ENCODE results near the gene GARNL3. TPM values are rescaled to one million over a fixed set of nuclear protein-coding genes. Genes with fewer than 3 reads are reported as not detected.
A peak's percentile ranks its signal among the peaks of the same experiment; 100 is the strongest.

GARNL3 gene
- total RNA-seq, 1 donor from 2014 or later: 5.4 TPM

DNA sequence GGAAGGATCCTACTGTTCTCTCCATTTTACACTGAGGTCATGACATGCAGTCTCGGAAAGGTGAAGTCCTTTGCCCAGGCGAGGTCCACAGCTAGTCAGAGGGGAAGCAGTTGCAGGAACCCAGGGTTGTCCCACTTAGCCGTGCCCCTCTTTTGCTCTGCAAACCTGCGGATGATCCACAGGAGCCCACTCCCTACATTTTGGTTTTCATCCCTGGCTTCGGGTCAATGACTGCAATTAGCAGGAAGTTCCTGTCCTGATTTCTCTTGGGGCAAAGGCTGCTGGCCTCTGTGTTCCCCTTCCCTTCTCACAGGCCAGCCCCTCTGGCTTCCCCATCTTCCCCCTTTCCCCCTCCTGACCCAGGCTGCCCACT lies 133.7 kb downstream of the GARNL3 start:
- Histone ChIP-seq H3K4me3 (ENCODE audit: insufficient read depth, low read depth, low read length) (peak overlapping the region; percentile 55), H4K20me1 (ENCODE audit: insufficient read depth, low read length) (peaks cover 16% of the 10 kb centered on the region), H3K36me3 (ENCODE audit: insufficient read depth, low read length) (no peaks in the 10 kb centered on the region), H3K9me3 (ENCODE audit: insufficient read depth, low read depth, low read length) (no peaks in the 10 kb centered on the region), H3K9ac (ENCODE audit: low read length) (peak overlapping the region; percentile 74), H3K27me3 (ENCODE audit: insufficient read depth, low read length) (peaks cover 18% of the 10 kb centered on the region), H2AFZ (ENCODE audit: low read depth, low read length) (peak overlapping the region; percentile 75), H3K4me1 (ENCODE audit: insufficient read depth, low read length) (peaks cover 10% of the 10 kb centered on the region), H3K79me2 (ENCODE audit: insufficient read depth, low read length) (peaks cover 15% of the 10 kb centered on the region), H3K4me2 (ENCODE audit: low read length) (peak overlapping the region; percentile 86), H3K27ac (ENCODE audit: low read depth, low read length) (no peak overlapping the region)
- Mint-ChIP-seq H3K4me1 (ENCODE audit: low read depth, unreplicated experiment) (peaks cover 5% of the 10 kb centered on the region), H3K36me3 (ENCODE audit: low read depth, unreplicated experiment) (peaks cover 3% of the 10 kb centered on the region), H3K9me3 (ENCODE audit: unreplicated experiment) (no peaks in the 10 kb centered on the region), H3K27ac (ENCODE audit: unreplicated experiment) (no peak overlapping the region), H3K4me3 (ENCODE audit: unreplicated experiment) (peak overlapping the region; percentile 80), H3K27me3 (ENCODE audit: low read depth, unreplicated experiment) (no peaks in the 10 kb centered on the region)
- FAIRE-seq (no peak), DNase-seq (ENCODE audit: low read depth) (no peak)
- TF ChIP-seq, protein P1, sequence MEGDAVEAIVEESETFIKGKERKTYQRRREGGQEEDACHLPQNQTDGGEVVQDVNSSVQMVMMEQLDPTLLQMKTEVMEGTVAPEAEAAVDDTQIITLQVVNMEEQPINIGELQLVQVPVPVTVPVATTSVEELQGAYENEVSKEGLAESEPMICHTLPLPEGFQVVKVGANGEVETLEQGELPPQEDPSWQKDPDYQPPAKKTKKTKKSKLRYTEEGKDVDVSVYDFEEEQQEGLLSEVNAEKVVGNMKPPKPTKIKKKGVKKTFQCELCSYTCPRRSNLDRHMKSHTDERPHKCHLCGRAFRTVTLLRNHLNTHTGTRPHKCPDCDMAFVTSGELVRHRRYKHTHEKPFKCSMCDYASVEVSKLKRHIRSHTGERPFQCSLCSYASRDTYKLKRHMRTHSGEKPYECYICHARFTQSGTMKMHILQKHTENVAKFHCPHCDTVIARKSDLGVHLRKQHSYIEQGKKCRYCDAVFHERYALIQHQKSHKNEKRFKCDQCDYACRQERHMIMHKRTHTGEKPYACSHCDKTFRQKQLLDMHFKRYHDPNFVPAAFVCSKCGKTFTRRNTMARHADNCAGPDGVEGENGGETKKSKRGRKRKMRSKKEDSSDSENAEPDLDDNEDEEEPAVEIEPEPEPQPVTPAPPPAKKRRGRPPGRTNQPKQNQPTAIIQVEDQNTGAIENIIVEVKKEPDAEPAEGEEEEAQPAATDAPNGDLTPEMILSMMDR (IDR thresholded peaks at IDR 0.05; ENCODE audit: insufficient read depth, low read depth, low read length): no peak
- TF ChIP-seq EZH2 (IDR thresholded peaks at IDR 0.05; ENCODE audit: insufficient read depth, low read length): no peak

DNA sequence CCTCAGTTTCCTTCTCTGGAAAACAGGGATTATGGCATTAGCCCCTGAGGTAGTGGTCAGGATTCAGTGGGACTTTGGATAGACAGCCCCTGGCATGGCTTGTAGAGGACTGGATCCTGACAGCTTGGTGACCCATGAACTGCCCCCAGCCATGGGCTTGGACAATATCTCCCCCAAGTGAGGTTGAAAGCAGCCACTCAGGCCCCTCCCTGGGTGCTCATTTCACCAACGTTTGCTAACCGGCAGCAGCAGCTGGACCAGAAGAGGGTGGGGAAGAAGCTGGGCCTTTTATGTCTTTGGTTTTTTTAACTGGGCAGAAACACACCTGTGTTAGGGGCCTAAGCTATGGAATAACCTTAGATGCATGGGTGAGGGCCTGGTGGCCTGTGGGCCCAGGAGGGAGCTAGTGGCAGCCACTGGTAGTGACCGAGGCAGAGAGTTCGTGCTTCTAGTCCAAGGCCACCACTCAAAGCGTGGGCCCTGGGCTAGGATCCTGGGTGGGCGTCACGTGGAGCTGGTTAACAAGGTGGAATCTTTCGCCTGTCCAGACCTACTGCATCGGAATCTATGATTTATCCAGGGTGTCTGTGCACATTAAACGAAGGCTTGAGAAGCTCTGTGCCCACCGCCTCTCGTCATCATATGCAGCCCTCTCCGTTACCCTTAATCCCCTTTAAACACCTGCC lies 134.3 kb downstream of the GARNL3 start:
- Mint-ChIP-seq H3K4me1 (ENCODE audit: low read depth, unreplicated experiment) (peaks cover 2% of the 10 kb centered on the region), H3K36me3 (ENCODE audit: low read depth, unreplicated experiment) (peaks cover 3% of the 10 kb centered on the region), H3K27me3 (ENCODE audit: low read depth, unreplicated experiment) (no peaks in the 10 kb centered on the region), H3K9me3 (ENCODE audit: unreplicated experiment) (no peaks in the 10 kb centered on the region), H3K4me3 (ENCODE audit: unreplicated experiment) (peak overlapping the region; percentile 80), H3K27ac (ENCODE audit: unreplicated experiment) (no peak overlapping the region)
- peak overlapping the region; percentile 74 for H3K9ac ChIP-seq (ENCODE audit: low read length)
- no peak overlapping the region for H3K27ac ChIP-seq (ENCODE audit: low read depth, low read length)
- FAIRE-seq: no peak
- H3K4me1 ChIP-seq (ENCODE audit: insufficient read depth, low read length): peaks cover 10% of the 10 kb centered on the region
- H2AFZ ChIP-seq (ENCODE audit: low read depth, low read length): no peak overlapping the region
- H3K4me2 ChIP-seq (ENCODE audit: low read length): peak overlapping the region; percentile 86
- peaks cover 16% of the 10 kb centered on the region for H4K20me1 ChIP-seq (ENCODE audit: insufficient read depth, low read length)
- no peak for TF ChIP-seq EZH2 (IDR thresholded peaks at IDR 0.05; ENCODE audit: insufficient read depth, low read length)
- TF ChIP-seq, protein P1 (IDR thresholded peaks at IDR 0.05; ENCODE audit: insufficient read depth, low read depth, low read length): no peak
- no peaks in the 10 kb centered on the region for H3K36me3 ChIP-seq (ENCODE audit: insufficient read depth, low read length)
- peaks cover 15% of the 10 kb centered on the region for H3K79me2 ChIP-seq (ENCODE audit: insufficient read depth, low read length)
- no peak for DNase-seq (ENCODE audit: low read depth)
- H3K4me3 ChIP-seq (ENCODE audit: insufficient read depth, low read depth, low read length): no peak overlapping the region
- H3K9me3 ChIP-seq (ENCODE audit: insufficient read depth, low read depth, low read length): no peaks in the 10 kb centered on the region
- H3K27me3 ChIP-seq (ENCODE audit: insufficient read depth, low read length): peaks cover 18% of the 10 kb centered on the region

DNA sequence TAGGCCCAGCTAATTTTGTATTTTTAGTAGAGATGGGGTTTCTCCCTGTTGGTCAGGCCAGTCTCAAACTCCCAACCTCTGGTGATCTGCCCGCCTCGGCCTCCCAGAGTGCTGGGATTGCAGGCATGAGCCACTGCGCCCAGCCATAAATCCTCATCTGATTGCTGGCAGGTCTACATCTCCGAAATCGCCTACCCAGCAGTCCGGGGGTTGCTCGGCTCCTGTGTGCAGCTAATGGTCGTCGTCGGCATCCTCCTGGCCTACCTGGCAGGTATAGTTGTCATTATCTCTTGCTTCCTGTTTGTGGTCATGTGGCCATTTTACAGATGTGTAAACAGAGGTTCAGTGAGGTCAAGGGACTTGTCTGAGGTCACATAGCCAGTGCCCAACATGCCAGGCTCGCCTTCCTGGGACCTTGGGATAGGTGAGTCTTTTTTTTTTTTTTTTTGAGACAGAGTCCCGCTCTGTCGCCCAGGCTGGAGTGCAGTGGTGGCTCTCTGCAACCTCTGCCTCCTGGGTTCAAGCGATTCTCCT lies 135.2 kb downstream of the GARNL3 start:
- no peaks in the 10 kb centered on the region for H3K27me3 Mint-ChIP-seq (ENCODE audit: low read depth, unreplicated experiment)
- Histone ChIP-seq H4K20me1 (ENCODE audit: insufficient read depth, low read length) (peaks cover 16% of the 10 kb centered on the region), H2AFZ (ENCODE audit: low read depth, low read length) (no peak overlapping the region), H3K27ac (ENCODE audit: low read depth, low read length) (no peak overlapping the region), H3K36me3 (ENCODE audit: insufficient read depth, low read length) (no peaks in the 10 kb centered on the region), H3K4me2 (ENCODE audit: low read length) (no peak overlapping the region), H3K27me3 (ENCODE audit: insufficient read depth, low read length) (peaks cover 15% of the 10 kb centered on the region), H3K9me3 (ENCODE audit: insufficient read depth, low read depth, low read length) (no peaks in the 10 kb centered on the region), H3K4me1 (ENCODE audit: insufficient read depth, low read length) (peaks cover 10% of the 10 kb centered on the region), H3K79me2 (ENCODE audit: insufficient read depth, low read length) (peaks cover 15% of the 10 kb centered on the region), H3K9ac (ENCODE audit: low read length) (no peak overlapping the region), H3K4me3 (ENCODE audit: insufficient read depth, low read depth, low read length) (no peak overlapping the region)
- H3K27ac Mint-ChIP-seq (ENCODE audit: unreplicated experiment): no peak overlapping the region
- peaks cover 2% of the 10 kb centered on the region for H3K4me1 Mint-ChIP-seq (ENCODE audit: low read depth, unreplicated experiment)
- H3K9me3 Mint-ChIP-seq (ENCODE audit: unreplicated experiment): no peaks in the 10 kb centered on the region
- FAIRE-seq (no peak), DNase-seq (ENCODE audit: low read depth) (no peak)
- no peak for TF ChIP-seq EZH2 (IDR thresholded peaks at IDR 0.05; ENCODE audit: insufficient read depth, low read length)
- TF ChIP-seq, protein P1 (IDR thresholded peaks at IDR 0.05; ENCODE audit: insufficient read depth, low read depth, low read length): no peak
- peaks cover 3% of the 10 kb centered on the region for H3K36me3 Mint-ChIP-seq (ENCODE audit: low read depth, unreplicated experiment)
- no peak overlapping the region for H3K4me3 Mint-ChIP-seq (ENCODE audit: unreplicated experiment)

Data from astrocyte (in vitro differentiated cells and primary cell).